Choroid plexus epithelial cell (primary cell): Measurements from ENCODE around the gene TM9SF2.
A peak's percentile ranks its signal among the peaks of the same experiment; 100 is the strongest.

Experiments
- DNase-seq: peaks from one replicate; pipeline ENCODE4 v3.0.0-alpha.2; 2010; ENCODE audit warnings: low read depth
- H3K4me3 ChIP-seq: 2 replicates; pipeline ENCODE4 v1.5.1; 2011; ENCODE audit warnings: low read depth, mild to moderate bottlenecking, control low read depth, low read length, moderate library complexity
- CTCF ChIP-seq: conservative IDR thresholded peaks from 2 replicates; pipeline ENCODE4 v1.5.1; 2011; ENCODE audit warnings: low read depth, mild to moderate bottlenecking, control low read depth, inconsistent platforms, low read length, moderate library complexity

Gene TM9SF2

GRCh38 chr13:99495466-99496183 lies 5.6 kb upstream of the TM9SF2 start:
- no peak for DNase-seq
- H3K4me3 ChIP-seq, result no peak overlapping the region
- no peak for TF ChIP-seq CTCF

DNA sequence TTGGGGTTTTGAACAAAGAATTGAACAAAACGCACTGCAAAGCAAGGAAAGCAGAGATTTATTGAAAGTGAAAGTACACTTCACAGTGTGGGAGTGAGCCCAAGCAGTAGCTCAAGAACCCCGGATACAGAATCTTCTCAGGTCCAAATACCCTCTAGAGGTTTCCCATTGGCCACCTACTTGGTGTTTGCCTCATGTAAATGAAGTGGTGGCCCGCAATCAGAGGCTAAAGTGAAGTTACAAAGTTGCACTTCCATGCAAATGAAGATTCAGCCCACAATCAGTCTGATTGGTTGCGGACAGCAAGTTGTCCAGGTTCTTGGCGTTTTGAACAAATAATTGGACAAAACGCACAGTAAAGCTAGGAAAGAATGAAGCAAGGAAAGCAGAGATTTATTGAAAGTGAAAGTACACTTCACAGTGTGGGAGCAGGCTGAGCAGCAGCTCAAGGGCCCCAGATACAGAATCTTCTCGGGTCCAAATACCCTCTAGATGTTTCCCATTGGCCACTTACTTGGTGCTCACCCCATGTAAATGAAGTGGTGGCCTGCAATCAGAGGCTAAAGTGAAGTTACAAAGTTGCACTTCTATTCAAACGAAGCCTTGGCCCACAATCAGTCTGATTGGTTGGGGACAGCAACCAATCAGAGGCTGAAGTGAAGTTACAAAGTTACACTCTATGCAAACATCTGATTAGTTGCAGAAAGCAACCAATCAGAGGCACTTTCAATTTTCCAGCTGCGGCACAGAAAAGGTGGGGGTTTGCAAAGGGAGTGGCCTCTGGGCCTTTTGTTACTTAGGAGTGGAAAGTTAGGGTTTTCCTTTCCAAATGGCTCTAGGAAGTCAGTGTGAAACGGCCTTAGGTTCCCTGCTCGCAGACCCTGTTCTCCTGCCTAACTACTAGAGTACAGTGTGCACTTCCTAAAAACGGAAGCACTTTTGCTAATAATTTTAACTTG lies 4.8 kb upstream of the TM9SF2 start:
- no peak overlapping the region for H3K4me3 ChIP-seq
- peak; percentile 49 for DNase-seq
- no peak for TF ChIP-seq CTCF

GRCh38 chr13:99498171-99499161 lies 2.8 kb upstream of the TM9SF2 start:
- peak; percentile 3 for TF ChIP-seq CTCF
- H3K4me3 ChIP-seq, result peak overlapping the region; percentile 59
- DNase-seq, result peak; percentile 99

- H3K4me3 ChIP-seq, result peak overlapping the region; percentile 94
- DNase-seq, result no peak
- no peak for TF ChIP-seq CTCF
These were observed 461 bp upstream of the TM9SF2 start for GRCh38 chr13:99500839-99501183.

DNA sequence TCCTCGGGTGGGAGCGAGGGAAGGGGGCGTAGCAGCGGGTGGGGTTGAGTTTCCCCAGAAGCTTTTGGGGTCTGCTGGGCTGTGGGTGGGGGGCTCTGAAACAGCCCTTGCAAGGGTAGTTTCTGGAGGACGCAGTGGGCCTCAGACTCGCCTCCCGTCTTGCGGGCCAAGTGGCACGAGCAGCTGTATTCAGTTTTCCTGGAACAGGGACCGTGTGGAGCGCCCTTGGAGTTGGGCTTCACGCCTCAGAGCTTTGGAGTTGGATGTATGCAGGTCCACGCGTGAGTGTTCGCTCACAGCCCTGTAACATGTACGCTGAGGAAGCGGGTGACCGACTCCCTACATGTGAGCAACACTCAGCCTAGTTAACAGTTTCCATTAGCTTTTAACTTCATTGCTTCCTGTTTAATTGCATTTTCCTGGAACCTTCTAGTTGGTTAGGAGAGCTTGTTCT lies 603 bp downstream of the TM9SF2 start:
- TF ChIP-seq CTCF, result no peak
- H3K4me3 ChIP-seq, result peak overlapping the region; percentile 94
- peak; percentile 36 for DNase-seq

DNA sequence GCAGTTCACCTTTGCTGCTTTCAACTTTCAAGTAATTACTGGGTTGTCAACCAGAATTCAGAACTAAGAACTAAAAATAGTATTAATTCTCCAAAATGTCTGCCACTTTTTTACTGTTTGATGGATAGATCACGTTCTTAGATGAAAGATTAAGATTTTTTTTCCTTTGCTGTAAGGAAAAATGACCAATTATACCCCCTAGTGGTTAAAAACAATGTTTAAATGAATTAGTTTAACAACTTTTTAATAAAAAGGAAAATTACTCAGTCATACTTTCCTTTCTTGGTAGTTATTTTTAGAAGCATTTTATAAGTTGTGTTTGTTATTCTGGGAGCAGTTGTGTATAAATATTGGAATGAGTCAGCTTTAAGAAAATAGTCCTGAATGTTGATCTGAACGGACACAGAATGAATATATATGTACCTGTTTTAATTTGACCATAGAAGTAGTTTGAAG lies 4.6 kb downstream of the TM9SF2 start:
- no peak overlapping the region for H3K4me3 ChIP-seq
- DNase-seq, result peak; percentile 51
- TF ChIP-seq CTCF, result no peak
